ENCODE results near the gene ACVR2B.

ACVR2B gene

GRCh38 chr3:38476157-38476756 lies 22.6 kb downstream of the ACVR2B start:
- Histone ChIP-seq H3K27me3 (ENCODE audit: insufficient read depth, low read length) (no peaks in the 10 kb centered on the region), H3K4me1 (ENCODE audit: insufficient read depth, low read length) (no peaks in the 10 kb centered on the region), H3K9ac (ENCODE audit: low read depth, low read length) (no peak overlapping the region), H3K4me3 (ENCODE audit: low read length) (no peak overlapping the region), H3K9me3 (ENCODE audit: insufficient read depth, low read depth, low read length) (no peaks in the 10 kb centered on the region), H3K36me3 (ENCODE audit: insufficient read depth, low read length) (peaks cover 32% of the 10 kb centered on the region), H3K27ac (ENCODE audit: low read depth, low read length) (no peak overlapping the region)
- WGBS, result 85% methylated on average over 5 of the region's 5 CpGs

- Histone ChIP-seq H3K9me3 (ENCODE audit: insufficient read depth, low read depth, low read length) (no peaks in the 10 kb centered on the region), H3K36me3 (ENCODE audit: insufficient read depth, low read length) (peaks cover 42% of the 10 kb centered on the region), H3K4me1 (ENCODE audit: insufficient read depth, low read length) (no peaks in the 10 kb centered on the region), H3K27ac (ENCODE audit: low read depth, low read length) (no peak overlapping the region), H3K27me3 (ENCODE audit: insufficient read depth, low read length) (no peaks in the 10 kb centered on the region), H3K4me3 (ENCODE audit: low read length) (no peak overlapping the region), H3K9ac (ENCODE audit: low read depth, low read length) (no peak overlapping the region)
- 96% methylated on average over 21 of the region's 21 CpGs for whole genome bisulfite sequencing
Observed at GRCh38 chr3:38477057-38477820, 23.5 kb downstream of the ACVR2B start.

GRCh38 chr3:38477839-38478450 lies 24.3 kb downstream of the ACVR2B start:
- Histone ChIP-seq H3K9me3 (ENCODE audit: insufficient read depth, low read depth, low read length) (no peaks in the 10 kb centered on the region), H3K27me3 (ENCODE audit: insufficient read depth, low read length) (no peaks in the 10 kb centered on the region), H3K9ac (ENCODE audit: low read depth, low read length) (no peak overlapping the region), H3K4me3 (ENCODE audit: low read length) (no peak overlapping the region), H3K27ac (ENCODE audit: low read depth, low read length) (no peak overlapping the region), H3K36me3 (ENCODE audit: insufficient read depth, low read length) (peaks cover 49% of the 10 kb centered on the region), H3K4me1 (ENCODE audit: insufficient read depth, low read length) (no peaks in the 10 kb centered on the region)
- 97% methylated on average over 15 of the region's 15 CpGs for WGBS

- Histone ChIP-seq H3K27ac (ENCODE audit: low read depth, low read length) (no peak overlapping the region), H3K4me1 (ENCODE audit: insufficient read depth, low read length) (no peaks in the 10 kb centered on the region), H3K36me3 (ENCODE audit: insufficient read depth, low read length) (peaks cover 58% of the 10 kb centered on the region), H3K9ac (ENCODE audit: low read depth, low read length) (no peak overlapping the region), H3K9me3 (ENCODE audit: insufficient read depth, low read depth, low read length) (no peaks in the 10 kb centered on the region), H3K27me3 (ENCODE audit: insufficient read depth, low read length) (no peaks in the 10 kb centered on the region), H3K4me3 (ENCODE audit: low read length) (no peak overlapping the region)
- 96% methylated on average over 9 of the region's 9 CpGs for WGBS
Observed at GRCh38 chr3:38478901-38479300, 25.2 kb downstream of the ACVR2B start.

DNA sequence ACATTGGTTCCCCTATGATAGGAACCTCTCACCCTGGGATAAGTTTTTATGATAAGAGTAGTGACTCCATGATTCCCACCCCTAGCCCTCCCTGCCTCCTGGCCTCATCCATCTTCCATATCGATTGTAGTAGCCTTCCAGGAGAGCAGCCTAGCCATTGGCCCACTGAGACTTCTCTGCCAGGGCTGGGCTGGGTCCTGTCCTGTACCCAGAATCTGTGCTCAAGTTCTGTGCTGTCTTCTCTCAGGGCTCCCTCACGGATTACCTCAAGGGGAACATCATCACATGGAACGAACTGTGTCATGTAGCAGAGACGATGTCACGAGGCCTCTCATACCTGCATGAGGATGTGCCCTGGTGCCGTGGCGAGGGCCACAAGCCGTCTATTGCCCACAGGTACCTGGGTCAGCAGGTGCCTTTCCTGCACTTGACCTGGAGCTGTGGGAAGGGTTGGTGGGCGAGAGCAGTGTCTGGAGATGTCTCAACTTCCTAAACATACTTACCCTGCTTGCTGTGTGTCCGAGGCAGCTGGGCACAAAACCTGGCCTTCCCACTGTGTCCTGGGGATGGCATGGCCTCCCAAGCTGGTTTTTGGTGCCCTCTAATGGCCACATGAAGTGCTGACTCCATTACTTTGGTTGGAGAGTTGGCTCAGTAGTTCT lies 25.9 kb downstream of the ACVR2B start:
- Histone ChIP-seq H3K36me3 (ENCODE audit: insufficient read depth, low read length) (peaks cover 65% of the 10 kb centered on the region), H3K27ac (ENCODE audit: low read depth, low read length) (no peak overlapping the region), H3K4me1 (ENCODE audit: insufficient read depth, low read length) (no peaks in the 10 kb centered on the region), H3K9ac (ENCODE audit: low read depth, low read length) (no peak overlapping the region), H3K27me3 (ENCODE audit: insufficient read depth, low read length) (no peaks in the 10 kb centered on the region), H3K9me3 (ENCODE audit: insufficient read depth, low read depth, low read length) (no peaks in the 10 kb centered on the region), H3K4me3 (ENCODE audit: low read length) (no peak overlapping the region)
- 89% methylated on average over 10 of the region's 10 CpGs for WGBS

DNA sequence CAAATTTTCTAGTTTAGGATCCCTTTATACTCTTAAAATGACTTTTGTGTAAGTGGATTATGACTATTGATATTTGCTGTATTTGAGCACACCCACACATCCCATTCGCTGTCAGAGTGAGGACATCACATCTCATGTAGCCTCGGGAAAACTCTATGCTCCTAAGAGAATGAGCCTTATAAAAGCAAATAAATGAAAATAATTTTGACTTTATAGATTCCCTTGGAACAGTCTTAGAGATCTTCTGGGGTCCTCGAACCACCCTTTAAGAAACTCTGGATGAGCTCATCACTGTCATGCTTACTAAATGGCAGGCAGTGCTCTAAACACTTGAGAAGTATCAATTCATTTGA lies 26.4 kb downstream of the ACVR2B start:
- Histone ChIP-seq H3K27ac (ENCODE audit: low read depth, low read length) (no peak overlapping the region), H3K4me3 (ENCODE audit: low read length) (no peak overlapping the region), H3K9ac (ENCODE audit: low read depth, low read length) (no peak overlapping the region), H3K36me3 (ENCODE audit: insufficient read depth, low read length) (peaks cover 69% of the 10 kb centered on the region), H3K9me3 (ENCODE audit: insufficient read depth, low read depth, low read length) (no peaks in the 10 kb centered on the region), H3K27me3 (ENCODE audit: insufficient read depth, low read length) (no peaks in the 10 kb centered on the region), H3K4me1 (ENCODE audit: insufficient read depth, low read length) (no peaks in the 10 kb centered on the region)
- WGBS, result 91% methylated on average over 1 of the region's 3 CpGs

GRCh38 chr3:38480930-38481329 lies 27.2 kb downstream of the ACVR2B start:
- no peaks in the 10 kb centered on the region for H3K4me1 ChIP-seq (ENCODE audit: insufficient read depth, low read length)
- H3K27me3 ChIP-seq (ENCODE audit: insufficient read depth, low read length), result no peaks in the 10 kb centered on the region
- WGBS, result 97% methylated on average over 2 of the region's 2 CpGs
- no peak overlapping the region for H3K27ac ChIP-seq (ENCODE audit: low read depth, low read length)
- H3K36me3 ChIP-seq (ENCODE audit: insufficient read depth, low read length), result peaks cover 75% of the 10 kb centered on the region
- H3K9me3 ChIP-seq (ENCODE audit: insufficient read depth, low read depth, low read length), result no peaks in the 10 kb centered on the region
- H3K9ac ChIP-seq (ENCODE audit: low read depth, low read length), result no peak overlapping the region
- no peak overlapping the region for H3K4me3 ChIP-seq (ENCODE audit: low read length)

DNA sequence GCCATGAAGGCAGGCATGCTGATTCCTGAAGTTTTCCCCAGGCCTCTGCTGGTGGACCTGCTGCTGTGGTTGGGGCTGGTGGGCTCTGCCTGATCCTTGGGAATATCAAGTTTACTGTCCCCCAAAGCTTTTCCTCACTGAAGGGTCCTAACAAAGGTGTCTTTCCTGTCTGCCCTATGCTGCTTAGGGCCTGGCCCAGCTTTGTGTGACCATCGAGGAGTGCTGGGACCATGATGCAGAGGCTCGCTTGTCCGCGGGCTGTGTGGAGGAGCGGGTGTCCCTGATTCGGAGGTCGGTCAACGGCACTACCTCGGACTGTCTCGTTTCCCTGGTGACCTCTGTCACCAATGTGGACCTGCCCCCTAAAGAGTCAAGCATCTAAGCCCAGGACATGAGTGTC lies 29.3 kb downstream of the ACVR2B start:
- Histone ChIP-seq H3K4me1 (ENCODE audit: insufficient read depth, low read length) (no peaks in the 10 kb centered on the region), H3K9me3 (ENCODE audit: insufficient read depth, low read depth, low read length) (no peaks in the 10 kb centered on the region), H3K27me3 (ENCODE audit: insufficient read depth, low read length) (no peaks in the 10 kb centered on the region), H3K36me3 (ENCODE audit: insufficient read depth, low read length) (peaks cover 89% of the 10 kb centered on the region), H3K27ac (ENCODE audit: low read depth, low read length) (no peak overlapping the region), H3K4me3 (ENCODE audit: low read length) (no peak overlapping the region), H3K9ac (ENCODE audit: low read depth, low read length) (no peak overlapping the region)
- WGBS, result 92% methylated on average over 10 of the region's 10 CpGs

- H3K36me3 ChIP-seq (ENCODE audit: insufficient read depth, low read length), result peaks cover 58% of the 10 kb centered on the region
- H3K9me3 ChIP-seq (ENCODE audit: insufficient read depth, low read depth, low read length), result no peaks in the 10 kb centered on the region
- H3K27me3 ChIP-seq (ENCODE audit: insufficient read depth, low read length), result no peaks in the 10 kb centered on the region
- no peak overlapping the region for H3K27ac ChIP-seq (ENCODE audit: low read depth, low read length)
- 97% methylated on average over 3 of the region's 3 CpGs for WGBS
- no peak overlapping the region for H3K9ac ChIP-seq (ENCODE audit: low read depth, low read length)
- no peaks in the 10 kb centered on the region for H3K4me1 ChIP-seq (ENCODE audit: insufficient read depth, low read length)
- no peak overlapping the region for H3K4me3 ChIP-seq (ENCODE audit: low read length)
Observed at GRCh38 chr3:38487323-38487722, 33.6 kb downstream of the ACVR2B start.

DNA sequence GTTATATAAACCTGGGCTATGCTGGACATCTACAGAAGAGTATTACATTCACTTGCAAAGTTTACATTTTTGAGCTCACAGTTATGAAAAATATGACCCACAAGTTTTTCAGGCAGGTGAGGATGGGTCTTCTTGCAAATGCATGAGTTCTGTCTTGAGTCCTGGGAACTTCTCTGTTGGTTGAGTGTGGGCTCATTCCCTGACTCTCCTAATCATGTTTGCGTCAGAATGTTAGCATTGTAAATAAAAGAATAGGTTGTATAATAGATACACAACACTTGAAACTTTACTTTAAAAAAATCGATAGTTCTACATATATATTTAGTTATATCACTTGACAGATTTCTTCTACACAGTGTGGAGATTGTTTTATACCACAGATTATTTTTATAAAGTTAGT lies 35.3 kb downstream of the ACVR2B start:
- Histone ChIP-seq H3K27ac (ENCODE audit: low read depth, low read length) (no peak overlapping the region), H3K9ac (ENCODE audit: low read depth, low read length) (no peak overlapping the region), H3K4me1 (ENCODE audit: insufficient read depth, low read length) (no peaks in the 10 kb centered on the region), H3K27me3 (ENCODE audit: insufficient read depth, low read length) (no peaks in the 10 kb centered on the region), H3K36me3 (ENCODE audit: insufficient read depth, low read length) (peaks cover 42% of the 10 kb centered on the region), H3K4me3 (ENCODE audit: low read length) (no peak overlapping the region), H3K9me3 (ENCODE audit: insufficient read depth, low read depth, low read length) (no peaks in the 10 kb centered on the region)
- no CpG with 5 or more reads among the region's 2 CpGs for WGBS

- Histone ChIP-seq H3K36me3 (ENCODE audit: insufficient read depth, low read length) (peaks cover 34% of the 10 kb centered on the region), H3K27ac (ENCODE audit: low read depth, low read length) (no peak overlapping the region), H3K4me1 (ENCODE audit: insufficient read depth, low read length) (no peaks in the 10 kb centered on the region), H3K9ac (ENCODE audit: low read depth, low read length) (no peak overlapping the region), H3K4me3 (ENCODE audit: low read length) (no peak overlapping the region), H3K9me3 (ENCODE audit: insufficient read depth, low read depth, low read length) (no peaks in the 10 kb centered on the region), H3K27me3 (ENCODE audit: insufficient read depth, low read length) (no peaks in the 10 kb centered on the region)
- 97% methylated on average over 2 of the region's 2 CpGs for WGBS
Observed at GRCh38 chr3:38489766-38490165, 36.1 kb downstream of the ACVR2B start.
